Activated T-helper 1 cell treated with Interleukin-2 at 50 U/mL for 16 hours (primary cell): Measurements from ENCODE around the gene CLEC14A.

Experiments
- DNase-seq: peaks from one replicate; pipeline ENCODE4 v3.0.0-alpha.2; 2020; ENCODE audit warnings: low read depth

The CLEC14A gene

DNA sequence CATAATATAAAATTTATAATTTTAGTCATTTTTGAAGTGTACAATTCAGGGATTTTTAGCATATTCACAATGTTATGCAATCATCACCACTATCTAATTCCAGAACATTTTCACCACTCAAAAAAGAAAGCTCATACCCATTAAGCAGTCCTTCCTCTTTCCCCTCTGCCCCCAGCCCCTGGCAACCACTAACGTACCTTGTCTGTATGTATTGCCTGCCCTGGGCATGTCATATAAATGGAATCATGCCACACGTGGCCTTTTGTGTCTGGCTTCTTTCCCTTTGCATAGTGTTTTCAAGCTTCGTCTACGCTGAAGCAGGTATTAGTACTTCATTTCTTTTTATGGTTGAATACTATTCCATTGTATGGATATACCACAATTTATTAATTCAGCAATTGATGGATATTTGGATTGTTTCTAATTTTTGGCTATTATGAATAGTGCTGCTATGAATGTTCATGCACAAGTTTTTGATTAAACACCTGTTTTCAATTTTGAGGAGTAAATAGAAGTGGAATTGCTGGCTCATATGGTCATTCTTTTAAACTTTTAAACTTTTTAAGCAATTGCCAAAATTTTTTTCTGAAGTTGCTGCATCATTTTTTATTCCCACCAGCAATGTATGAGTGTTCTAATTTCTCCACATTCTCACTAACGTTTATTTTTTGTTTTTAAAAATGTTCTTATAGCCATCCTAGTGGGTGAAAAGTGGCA is 49.8 kb downstream of the CLEC14A start:
- DNase-seq: no peak

DNA sequence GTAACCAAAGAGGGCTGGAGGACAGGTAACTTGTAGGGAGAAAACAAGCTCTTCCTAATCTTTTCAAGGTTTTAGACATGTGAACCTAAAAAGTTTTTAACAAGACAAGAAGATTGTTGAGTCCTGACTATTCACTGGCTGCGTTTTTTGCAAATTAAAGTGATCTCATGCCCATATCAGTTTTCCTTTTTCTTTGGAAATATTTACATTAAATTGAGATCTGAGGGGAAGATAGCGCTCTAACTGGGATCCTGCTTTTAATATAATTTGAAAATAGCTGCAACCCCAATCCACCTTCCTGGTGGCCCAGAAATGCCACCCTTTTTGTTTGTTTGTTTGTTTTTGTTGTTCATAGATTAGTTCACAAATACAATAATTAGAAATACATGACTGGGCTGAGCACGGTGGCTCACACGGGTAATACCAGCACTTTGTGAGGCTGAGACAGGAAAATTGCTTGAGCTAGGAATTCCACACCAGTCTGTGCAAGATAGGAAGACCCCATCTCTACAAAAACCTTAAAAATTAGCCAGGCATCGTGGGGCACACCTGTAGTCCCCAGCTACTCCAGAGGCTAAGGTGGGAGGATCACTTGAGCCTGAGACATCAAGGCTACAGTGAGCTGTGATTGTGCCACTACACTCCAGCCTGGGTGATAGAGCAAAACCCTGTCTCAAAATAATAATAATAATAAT is 50.6 kb downstream of the CLEC14A start:
- DNase-seq: no peak

DNA sequence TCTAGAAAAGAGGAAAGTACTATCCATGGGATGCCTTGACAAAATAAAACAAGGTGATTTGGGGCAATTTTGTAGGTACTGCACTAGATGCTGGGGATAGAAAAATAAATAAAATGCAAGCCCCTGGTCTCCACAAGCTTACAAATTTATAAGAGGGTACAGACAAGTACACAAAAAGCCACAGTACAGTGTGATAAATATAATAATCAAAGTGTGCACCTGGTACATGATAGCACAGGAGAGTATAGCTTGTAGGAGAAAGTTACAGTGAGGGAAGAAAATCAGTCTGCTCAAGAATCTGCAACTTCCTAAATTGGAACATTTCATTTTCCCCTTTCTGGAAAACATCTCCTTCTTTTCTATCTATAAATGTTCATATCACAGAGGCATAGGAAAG is 51.2 kb downstream of the CLEC14A start:
- no peak for DNase-seq
